ENCODE data around the gene RBMX.
"Not testable (repeated sequence)": the region's sequence is repeated elsewhere in the genome, so short reads cannot be mapped to it uniquely, and the experiment has no call there.

Gene RBMX

GRCh38 chrX:136880452-136881013, at the start of gene RBMX:
TSS of gene RBMX (minus strand) at chrX:136880725. CDS start at chrX:136879427, 1,298 bp downstream.
- Histone ChIP-seq H3K9ac (ENCODE audit: low read length in 2 of 2) (peak within 1 kb of the TSS; percentile 95 to 97), H3K9me3 (ENCODE audit: control insufficient read depth in 2 of 2, low read length in 2 of 2) (no peaks in the 10 kb centered on the region), H3K27me3 (ENCODE audit: control insufficient read depth in 1 of 2, insufficient read depth in 2 of 2, low read length in 2 of 2) (no peaks in the 10 kb centered on the region), H3K4me3 (ENCODE audit: low read length in 2 of 2) (peak within 1 kb of the TSS; percentile 86 to 94), H3K4me1 (ENCODE audit: control insufficient read depth, insufficient read depth, low read length) (no peaks in the 10 kb centered on the region), H3K27ac (ENCODE audit: low read length) (peak within 1 kb of the TSS; percentile 91), H3K36me3 (ENCODE audit: control insufficient read depth in 2 of 2, insufficient read depth in 2 of 2, low read length in 2 of 2) (peaks cover 3 to 9% of the 10 kb centered on the region in 2 donors)

GRCh38 chrX:136921438-136921837, 40.9 kb upstream of the RBMX start:
- H3K4me3 ChIP-seq (ENCODE audit: low read length in 2 of 2); H3K36me3 ChIP-seq (ENCODE audit: control insufficient read depth in 2 of 2, insufficient read depth in 2 of 2, low read length in 2 of 2); H3K27ac ChIP-seq (ENCODE audit: low read length); H3K9ac ChIP-seq (ENCODE audit: low read length in 2 of 2); H3K4me1 ChIP-seq (ENCODE audit: control insufficient read depth, insufficient read depth, low read length); H3K9me3 ChIP-seq (ENCODE audit: control insufficient read depth in 2 of 2, low read length in 2 of 2); H3K27me3 ChIP-seq (ENCODE audit: control insufficient read depth in 1 of 2, insufficient read depth in 2 of 2, low read length in 2 of 2): not testable (repeated sequence)

- Histone ChIP-seq H3K4me1 (ENCODE audit: control insufficient read depth, insufficient read depth, low read length) (no peaks in the 10 kb centered on the region), H3K9me3 (ENCODE audit: control insufficient read depth in 2 of 2, low read length in 2 of 2) (no peaks in the 10 kb centered on the region), H3K27ac (ENCODE audit: low read length) (no peak overlapping the region), H3K9ac (ENCODE audit: low read length in 2 of 2) (no peak overlapping the region), H3K36me3 (ENCODE audit: control insufficient read depth in 2 of 2, insufficient read depth in 2 of 2, low read length in 2 of 2) (no peaks in the 10 kb centered on the region), H3K4me3 (ENCODE audit: low read length in 2 of 2) (no peak overlapping the region), H3K27me3 (ENCODE audit: control insufficient read depth in 1 of 2, insufficient read depth in 2 of 2, low read length in 2 of 2) (no peaks in the 10 kb centered on the region)
Measured at GRCh38 chrX:136920001-136920400, 39.5 kb upstream of the RBMX start.

- Histone ChIP-seq H3K9ac (ENCODE audit: low read length in 2 of 2) (no peak overlapping the region), H3K36me3 (ENCODE audit: control insufficient read depth in 2 of 2, insufficient read depth in 2 of 2, low read length in 2 of 2) (no peaks in the 10 kb centered on the region), H3K4me3 (ENCODE audit: low read length in 2 of 2) (no peak overlapping the region), H3K27ac (ENCODE audit: low read length) (no peak overlapping the region), H3K4me1 (ENCODE audit: control insufficient read depth, insufficient read depth, low read length) (no peaks in the 10 kb centered on the region), H3K27me3 (ENCODE audit: control insufficient read depth in 1 of 2, insufficient read depth in 2 of 2, low read length in 2 of 2) (no peaks in the 10 kb centered on the region), H3K9me3 (ENCODE audit: control insufficient read depth in 2 of 2, low read length in 2 of 2) (no peaks in the 10 kb centered on the region)
Measured at GRCh38 chrX:136916827-136917226, 36.3 kb upstream of the RBMX start.

GRCh38 chrX:136911661-136912060, 31.1 kb upstream of the RBMX start:
- not testable (repeated sequence) for H3K9ac ChIP-seq (ENCODE audit: low read length in 2 of 2); H3K36me3 ChIP-seq (ENCODE audit: control insufficient read depth in 2 of 2, insufficient read depth in 2 of 2, low read length in 2 of 2); H3K4me3 ChIP-seq (ENCODE audit: low read length in 2 of 2); H3K4me1 ChIP-seq (ENCODE audit: control insufficient read depth, insufficient read depth, low read length); H3K27ac ChIP-seq (ENCODE audit: low read length); H3K9me3 ChIP-seq (ENCODE audit: control insufficient read depth in 2 of 2, low read length in 2 of 2); H3K27me3 ChIP-seq (ENCODE audit: control insufficient read depth in 1 of 2, insufficient read depth in 2 of 2, low read length in 2 of 2)

- Histone ChIP-seq H3K27me3 (ENCODE audit: control insufficient read depth in 1 of 2, insufficient read depth in 2 of 2, low read length in 2 of 2) (no peaks in the 10 kb centered on the region), H3K4me3 (ENCODE audit: low read length in 2 of 2) (no peak overlapping the region), H3K27ac (ENCODE audit: low read length) (no peak overlapping the region), H3K9me3 (ENCODE audit: control insufficient read depth in 2 of 2, low read length in 2 of 2) (no peaks in the 10 kb centered on the region), H3K4me1 (ENCODE audit: control insufficient read depth, insufficient read depth, low read length) (no peaks in the 10 kb centered on the region), H3K36me3 (ENCODE audit: control insufficient read depth in 2 of 2, insufficient read depth in 2 of 2, low read length in 2 of 2) (no peaks in the 10 kb centered on the region), H3K9ac (ENCODE audit: low read length in 2 of 2) (no peak overlapping the region)
Measured at GRCh38 chrX:136911253-136911652, 30.7 kb upstream of the RBMX start.

- Histone ChIP-seq H3K27me3 (ENCODE audit: control insufficient read depth in 1 of 2, insufficient read depth in 2 of 2, low read length in 2 of 2) (no peaks in the 10 kb centered on the region), H3K9me3 (ENCODE audit: control insufficient read depth in 2 of 2, low read length in 2 of 2) (no peaks in the 10 kb centered on the region), H3K4me1 (ENCODE audit: control insufficient read depth, insufficient read depth, low read length) (no peaks in the 10 kb centered on the region), H3K27ac (ENCODE audit: low read length) (peak overlapping the region; percentile 77), H3K9ac (ENCODE audit: low read length in 2 of 2) (no peak overlapping the region), H3K36me3 (ENCODE audit: control insufficient read depth in 2 of 2, insufficient read depth in 2 of 2, low read length in 2 of 2) (no peaks in the 10 kb centered on the region), H3K4me3 (ENCODE audit: low read length in 2 of 2) (peak overlapping the region; percentile 54 to 78)
Measured at GRCh38 chrX:136910565-136911035, 30.1 kb upstream of the RBMX start.

GRCh38 chrX:136909706-136910564, 29.4 kb upstream of the RBMX start:
- Histone ChIP-seq H3K4me3 (ENCODE audit: low read length in 2 of 2) (peak overlapping the region; percentile 54 to 78), H3K27me3 (ENCODE audit: control insufficient read depth in 1 of 2, insufficient read depth in 2 of 2, low read length in 2 of 2) (no peaks in the 10 kb centered on the region), H3K9me3 (ENCODE audit: control insufficient read depth in 2 of 2, low read length in 2 of 2) (no peaks in the 10 kb centered on the region), H3K9ac (ENCODE audit: low read length in 2 of 2) (peak overlapping the region; percentile 45 to 74), H3K36me3 (ENCODE audit: control insufficient read depth in 2 of 2, insufficient read depth in 2 of 2, low read length in 2 of 2) (no peaks in the 10 kb centered on the region), H3K27ac (ENCODE audit: low read length) (peak overlapping the region; percentile 77), H3K4me1 (ENCODE audit: control insufficient read depth, insufficient read depth, low read length) (no peaks in the 10 kb centered on the region)

- no peaks in the 10 kb centered on the region for H3K36me3 ChIP-seq (ENCODE audit: control insufficient read depth in 2 of 2, insufficient read depth in 2 of 2, low read length in 2 of 2)
- H3K9ac ChIP-seq (ENCODE audit: low read length in 2 of 2): peak overlapping the region; percentile 45 to 74
- H3K27ac ChIP-seq (ENCODE audit: low read length): peak overlapping the region; percentile 77
- no peaks in the 10 kb centered on the region for H3K4me1 ChIP-seq (ENCODE audit: control insufficient read depth, insufficient read depth, low read length)
- H3K27me3 ChIP-seq (ENCODE audit: control insufficient read depth in 1 of 2, insufficient read depth in 2 of 2, low read length in 2 of 2): no peaks in the 10 kb centered on the region
- H3K9me3 ChIP-seq (ENCODE audit: control insufficient read depth in 2 of 2, low read length in 2 of 2): no peaks in the 10 kb centered on the region
- H3K4me3 ChIP-seq (ENCODE audit: low read length in 2 of 2): peak overlapping the region; percentile 54 to 78
Measured at GRCh38 chrX:136909119-136909705, 28.7 kb upstream of the RBMX start.

- Histone ChIP-seq H3K4me3 (ENCODE audit: low read length in 2 of 2) (no peak overlapping the region), H3K4me1 (ENCODE audit: control insufficient read depth, insufficient read depth, low read length) (no peaks in the 10 kb centered on the region), H3K9me3 (ENCODE audit: control insufficient read depth in 2 of 2, low read length in 2 of 2) (no peaks in the 10 kb centered on the region), H3K27ac (ENCODE audit: low read length) (no peak overlapping the region), H3K9ac (ENCODE audit: low read length in 2 of 2) (no peak overlapping the region), H3K27me3 (ENCODE audit: control insufficient read depth in 1 of 2, insufficient read depth in 2 of 2, low read length in 2 of 2) (no peaks in the 10 kb centered on the region), H3K36me3 (ENCODE audit: control insufficient read depth in 2 of 2, insufficient read depth in 2 of 2, low read length in 2 of 2) (no peaks in the 10 kb centered on the region)
Measured at GRCh38 chrX:136907621-136908020, 27.1 kb upstream of the RBMX start.

Measured in stomach smooth muscle (tissue), 2 donors.